Activated T-helper 1 cell treated with anti-CD3 and anti-CD28 coated beads, Interleukin-12 subunit alpha, Interleukin-12 subunit beta, Interleukin-2, Interleukin-4 antibody, amounts not matched to agents 30 ng/mL and 10 ng/mL and 1 ng/mL, durations not matched to agents 14 hours and 24 hours and 36 hours (primary cell): ENCODE data around the gene DMGDH. TPM values are rescaled to one million over a fixed set of nuclear protein-coding genes. Genes with fewer than 3 reads are reported as not detected.

ENCODE experiments used
- DNase-seq: peaks from one replicate; pipeline ENCODE4 v3.0.0; 2021; ENCODE audit warnings: low spot score
- H3K27ac Mint-ChIP-seq: one replicate; pipeline ENCODE4 v1.8.0; 2021; ENCODE audit warnings: mild to moderate bottlenecking, mixed read lengths
- H3K27me3 Mint-ChIP-seq: one replicate; pipeline ENCODE4 v1.8.0; 2022; ENCODE audit warnings: mild to moderate bottlenecking, moderate library complexity, mixed read lengths; ENCODE audit not compliant: insufficient read depth
- H3K36me3 Mint-ChIP-seq: one replicate; pipeline ENCODE4 v1.8.0; 2021; ENCODE audit warnings: low read depth, mixed read lengths
- H3K4me1 Mint-ChIP-seq: one replicate; pipeline ENCODE4 v1.8.0; 2021; ENCODE audit warnings: low read depth, mixed read lengths
- H3K4me3 Mint-ChIP-seq: one replicate; pipeline ENCODE4 v1.8.0; 2021; ENCODE audit warnings: mild to moderate bottlenecking, moderate library complexity, mixed read lengths
- H3K9me3 Mint-ChIP-seq: one replicate; pipeline ENCODE4 v1.8.0; 2021; ENCODE audit warnings: mixed read lengths
- intact Hi-C: fragments of 100-400 bp; cut with micrococcal nuclease; formaldehyde crosslinking; loops from one replicate; pipeline ENCODE4 v1.15.1; 2024
- total RNA-seq: library from RNA; stranded (reverse); gene quantifications from 2 replicates; pipeline ENCODE4 v1.2.3, GENCODE V29; 2022

Gene DMGDH
- total RNA-seq, 1 donor from 2014 or later = not detected

- Mint-ChIP-seq H3K9me3 (no peaks in the 10 kb centered on the region), H3K4me3 (no peak overlapping the region), H3K4me1 (no peaks in the 10 kb centered on the region), H3K36me3 (no peaks in the 10 kb centered on the region), H3K27ac (no peak overlapping the region), H3K27me3 (peaks cover 3% of the 10 kb centered on the region)
- intact Hi-C loops = no loop called here
- no peak for DNase-seq
Observed at GRCh38 chr5:79088507-79088906, 19.0 kb upstream of the DMGDH start.

GRCh38 chr5:79086116-79086515, 16.6 kb upstream of the DMGDH start:
- Mint-ChIP-seq H3K4me3 (no peak overlapping the region), H3K9me3 (no peaks in the 10 kb centered on the region), H3K27ac (no peak overlapping the region), H3K4me1 (no peaks in the 10 kb centered on the region), H3K36me3 (no peaks in the 10 kb centered on the region), H3K27me3 (peaks cover 5% of the 10 kb centered on the region)
- intact Hi-C loops = no loop called here
- DNase-seq = no peak

GRCh38 chr5:79081779-79082178, 12.3 kb upstream of the DMGDH start:
- H3K27ac Mint-ChIP-seq = no peak overlapping the region
- H3K4me3 Mint-ChIP-seq = no peak overlapping the region
- no peaks in the 10 kb centered on the region for H3K36me3 Mint-ChIP-seq
- H3K27me3 Mint-ChIP-seq = peaks cover 4% of the 10 kb centered on the region
- H3K4me1 Mint-ChIP-seq = peaks cover 6% of the 10 kb centered on the region
- DNase-seq = no peak
- intact Hi-C loops = no loop called here
- H3K9me3 Mint-ChIP-seq = no peaks in the 10 kb centered on the region

- H3K36me3 Mint-ChIP-seq = no peaks in the 10 kb centered on the region
- H3K4me3 Mint-ChIP-seq = no peak overlapping the region
- H3K9me3 Mint-ChIP-seq = no peaks in the 10 kb centered on the region
- no peak overlapping the region for H3K27ac Mint-ChIP-seq
- intact Hi-C loops = no loop called here
- peaks cover 4% of the 10 kb centered on the region for H3K27me3 Mint-ChIP-seq
- no peak for DNase-seq
- H3K4me1 Mint-ChIP-seq = peaks cover 6% of the 10 kb centered on the region
Observed at GRCh38 chr5:79080804-79081203, 11.3 kb upstream of the DMGDH start.

GRCh38 chr5:79077680-79078365, 8.3 kb upstream of the DMGDH start:
- Mint-ChIP-seq H3K4me3 (no peak overlapping the region), H3K27ac (peak overlapping the region; percentile 14), H3K4me1 (peaks cover 6% of the 10 kb centered on the region), H3K27me3 (peaks cover 15% of the 10 kb centered on the region), H3K36me3 (no peaks in the 10 kb centered on the region), H3K9me3 (no peaks in the 10 kb centered on the region)
- intact Hi-C loops = no loop called here
- no peak for DNase-seq

GRCh38 chr5:79076819-79077218, 7.3 kb upstream of the DMGDH start:
- Mint-ChIP-seq H3K4me3 (no peak overlapping the region), H3K4me1 (peaks cover 6% of the 10 kb centered on the region), H3K36me3 (no peaks in the 10 kb centered on the region), H3K27ac (no peak overlapping the region), H3K9me3 (no peaks in the 10 kb centered on the region), H3K27me3 (peaks cover 20% of the 10 kb centered on the region)
- DNase-seq = no peak
- intact Hi-C loops = no loop called here

GRCh38 chr5:79075646-79076426, 6.4 kb upstream of the DMGDH start:
- no peak for DNase-seq
- no peak overlapping the region for H3K27ac Mint-ChIP-seq
- no peak overlapping the region for H3K4me3 Mint-ChIP-seq
- peaks cover 26% of the 10 kb centered on the region for H3K27me3 Mint-ChIP-seq
- no peaks in the 10 kb centered on the region for H3K36me3 Mint-ChIP-seq
- intact Hi-C loops = no loop called here
- peaks cover 6% of the 10 kb centered on the region for H3K4me1 Mint-ChIP-seq
- H3K9me3 Mint-ChIP-seq = no peaks in the 10 kb centered on the region

- H3K27me3 Mint-ChIP-seq = peaks cover 30% of the 10 kb centered on the region
- intact Hi-C loops = no loop called here
- no peak overlapping the region for H3K27ac Mint-ChIP-seq
- DNase-seq = no peak
- no peak overlapping the region for H3K4me3 Mint-ChIP-seq
- H3K9me3 Mint-ChIP-seq = no peaks in the 10 kb centered on the region
- H3K36me3 Mint-ChIP-seq = no peaks in the 10 kb centered on the region
- H3K4me1 Mint-ChIP-seq = peaks cover 6% of the 10 kb centered on the region
Observed at GRCh38 chr5:79074641-79075040, 5.2 kb upstream of the DMGDH start.

- no peak overlapping the region for H3K27ac Mint-ChIP-seq
- no peak overlapping the region for H3K4me3 Mint-ChIP-seq
- H3K9me3 Mint-ChIP-seq = no peaks in the 10 kb centered on the region
- no peak for DNase-seq
- H3K36me3 Mint-ChIP-seq = peaks cover 1% of the 10 kb centered on the region
- H3K27me3 Mint-ChIP-seq = peaks cover 47% of the 10 kb centered on the region
- intact Hi-C loops = no loop called here
- H3K4me1 Mint-ChIP-seq = no peaks in the 10 kb centered on the region
Observed at GRCh38 chr5:79070350-79070667, 835 bp upstream of the DMGDH start.

GRCh38 chr5:79062436-79062835, 7.0 kb downstream of the DMGDH start:
- no peaks in the 10 kb centered on the region for H3K4me1 Mint-ChIP-seq
- H3K27me3 Mint-ChIP-seq = peaks cover 26% of the 10 kb centered on the region
- no peak for DNase-seq
- no peak overlapping the region for H3K4me3 Mint-ChIP-seq
- H3K27ac Mint-ChIP-seq = no peak overlapping the region
- no peaks in the 10 kb centered on the region for H3K9me3 Mint-ChIP-seq
- intact Hi-C loops = no loop called here
- H3K36me3 Mint-ChIP-seq = no peaks in the 10 kb centered on the region

GRCh38 chr5:79059674-79060073, 9.8 kb downstream of the DMGDH start:
- Mint-ChIP-seq H3K36me3 (no peaks in the 10 kb centered on the region), H3K9me3 (no peaks in the 10 kb centered on the region), H3K27ac (no peak overlapping the region), H3K4me1 (no peaks in the 10 kb centered on the region), H3K27me3 (peaks cover 24% of the 10 kb centered on the region), H3K4me3 (no peak overlapping the region)
- intact Hi-C loops = no loop called here
- no peak for DNase-seq

- no peaks in the 10 kb centered on the region for H3K4me1 Mint-ChIP-seq
- no peak overlapping the region for H3K4me3 Mint-ChIP-seq
- intact Hi-C loops = no loop called here
- no peaks in the 10 kb centered on the region for H3K9me3 Mint-ChIP-seq
- no peaks in the 10 kb centered on the region for H3K36me3 Mint-ChIP-seq
- peaks cover 18% of the 10 kb centered on the region for H3K27me3 Mint-ChIP-seq
- H3K27ac Mint-ChIP-seq = no peak overlapping the region
- DNase-seq = no peak
Observed at GRCh38 chr5:79056847-79057246, 12.6 kb downstream of the DMGDH start.

GRCh38 chr5:79055017-79055416, 14.5 kb downstream of the DMGDH start:
- DNase-seq = no peak
- no peak overlapping the region for H3K27ac Mint-ChIP-seq

More at GRCh38 chr5:79055017-79055416, 14.5 kb downstream of the DMGDH start:
- Mint-ChIP-seq H3K9me3 (no peaks in the 10 kb centered on the region), H3K36me3 (no peaks in the 10 kb centered on the region), H3K27me3 (peaks cover 16% of the 10 kb centered on the region), H3K4me3 (no peak overlapping the region), H3K4me1 (no peaks in the 10 kb centered on the region)
- intact Hi-C loops = no loop called here
